Stimulated activated CD8-positive, alpha-beta memory T cell treated with anti-CD3 and anti-CD28 coated beads, Interleukin-4, amount 100 ng/mL, for 1 hour (primary cell): ENCODE data around the gene GJC2.

Experiments
- DNase-seq, 2 donors: peaks; one replicate each; pipeline ENCODE4 v3.0.0-alpha.2; 2020; ENCODE audit warnings: low read depth in 2 of 2, low spot score in 1 of 2

GJC2 gene

DNA sequence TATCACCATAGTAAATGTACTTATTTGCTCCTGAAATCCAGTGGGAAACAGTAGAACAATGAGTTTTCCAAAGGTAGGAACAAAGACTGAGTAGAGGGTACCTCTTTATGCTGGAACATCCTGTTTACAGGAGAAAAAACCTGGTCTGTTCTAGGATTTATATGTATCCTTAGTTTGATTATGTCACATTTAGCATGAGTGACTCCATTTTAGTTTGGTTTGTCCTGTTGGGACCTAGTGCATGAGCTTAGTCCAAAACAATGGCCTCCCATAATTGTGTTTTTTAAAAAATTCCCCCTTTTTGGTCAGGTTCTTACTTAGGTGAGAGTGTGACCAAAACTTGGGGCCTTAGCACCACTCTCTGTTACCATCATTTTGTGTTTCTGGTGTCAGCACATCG lies 37.1 kb upstream of the GJC2 start:
- no peak for DNase-seq

DNA sequence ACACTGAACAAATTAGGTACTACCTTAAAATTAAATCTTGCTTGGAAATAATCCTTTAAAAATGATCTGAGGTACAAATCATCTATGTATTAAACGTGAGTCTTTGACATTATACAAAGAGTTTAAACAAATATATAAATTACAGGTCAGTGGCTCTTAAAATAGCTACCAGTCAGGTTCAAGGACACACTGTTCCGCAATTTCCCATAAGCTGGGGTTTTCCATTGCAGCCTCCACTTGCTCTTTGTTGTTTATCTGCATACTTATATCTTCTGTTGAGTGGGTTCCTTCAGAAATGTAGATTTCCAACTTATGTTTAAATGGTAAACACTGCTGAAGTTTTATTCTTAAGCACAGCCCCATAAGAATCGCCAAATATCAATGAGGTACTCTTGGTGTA lies 34.9 kb upstream of the GJC2 start:
- no peak for DNase-seq

DNA sequence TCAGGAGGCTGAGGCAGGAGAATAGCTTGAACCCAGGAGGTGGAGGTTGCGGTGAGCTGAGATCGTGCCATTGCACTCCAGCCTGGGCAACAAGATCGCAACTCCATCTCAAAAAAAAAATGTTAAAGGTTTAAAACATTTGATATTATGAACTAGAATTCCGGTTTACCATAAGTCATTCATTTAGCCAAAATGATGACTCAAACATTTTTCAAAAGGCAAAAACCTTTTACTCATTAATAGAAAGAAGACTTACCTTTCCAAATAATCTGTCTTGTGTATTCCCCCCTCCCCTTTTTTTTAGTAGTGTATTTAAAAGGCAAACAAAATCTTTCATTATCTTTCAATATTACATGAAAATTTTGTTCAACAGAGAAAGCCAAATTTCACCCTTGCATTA lies 32.4 kb upstream of the GJC2 start:
- no peak for DNase-seq

DNA sequence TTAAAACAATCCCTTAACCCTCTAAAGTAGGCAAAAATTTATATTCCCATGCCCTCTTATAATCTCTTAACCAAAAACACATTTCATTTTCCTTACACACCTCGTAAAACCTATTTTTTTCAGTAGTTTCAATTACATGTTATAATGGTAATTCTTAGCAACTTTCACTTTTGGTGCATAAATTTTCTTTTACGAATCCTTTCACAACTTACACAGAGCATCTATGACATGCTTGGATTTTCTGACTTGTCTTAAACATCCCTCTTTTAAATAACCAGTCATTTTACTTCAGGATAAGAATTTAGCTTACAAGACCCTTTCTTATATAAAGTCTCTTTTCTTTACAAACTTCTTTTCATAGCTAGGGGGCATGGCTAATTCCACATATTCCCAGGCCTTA lies 31.7 kb upstream of the GJC2 start:
- DNase-seq = no peak

DNA sequence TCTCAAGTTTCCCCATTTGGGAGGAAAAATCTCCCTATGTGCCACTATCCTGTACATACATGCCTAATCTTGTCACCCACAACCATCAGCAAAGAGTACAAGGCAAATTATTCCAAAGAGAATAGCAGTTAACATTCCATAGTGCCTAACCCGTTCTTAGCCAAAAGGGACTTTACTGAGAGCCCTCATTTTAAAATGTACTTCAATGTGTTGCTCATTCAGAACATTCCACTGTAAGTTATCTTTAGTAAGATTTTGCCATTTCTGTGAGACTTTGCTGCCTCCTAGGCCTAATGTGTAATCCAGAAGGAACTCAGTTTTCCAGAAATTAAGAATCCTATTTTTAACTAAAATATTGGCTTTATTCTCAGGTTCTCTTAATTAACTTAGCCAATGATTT lies 29.4 kb upstream of the GJC2 start:
- no peak for DNase-seq

DNA sequence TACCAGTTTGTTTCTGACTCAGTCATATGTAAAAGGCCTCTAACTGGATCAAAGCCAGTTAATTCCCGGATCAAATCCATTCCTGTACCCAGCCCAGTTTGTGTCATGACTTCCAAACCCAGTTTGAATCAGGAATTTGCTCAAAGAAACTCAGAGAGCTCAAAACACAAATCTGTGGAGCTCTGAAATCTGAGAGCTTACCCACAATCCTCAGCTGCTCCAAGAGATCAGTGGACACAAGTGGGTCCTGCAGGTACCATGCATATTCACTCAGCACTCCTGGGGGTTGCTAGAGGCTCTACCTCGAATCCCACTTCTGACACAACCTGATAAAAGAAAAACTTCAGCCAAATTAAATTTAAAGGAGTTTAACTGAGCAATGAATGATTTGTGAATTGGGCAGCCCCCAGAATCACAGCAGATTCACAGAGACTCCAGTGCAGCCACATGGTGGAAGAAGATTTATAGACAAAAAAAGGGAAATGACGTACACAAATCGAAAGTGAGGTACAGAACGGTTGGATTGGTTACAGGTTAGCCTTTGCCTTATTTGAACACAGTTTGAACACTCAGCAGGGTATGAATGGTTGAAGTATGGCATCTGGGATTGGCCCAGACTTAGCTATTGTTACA lies 28.8 kb upstream of the GJC2 start:
- DNase-seq = no peak

DNA sequence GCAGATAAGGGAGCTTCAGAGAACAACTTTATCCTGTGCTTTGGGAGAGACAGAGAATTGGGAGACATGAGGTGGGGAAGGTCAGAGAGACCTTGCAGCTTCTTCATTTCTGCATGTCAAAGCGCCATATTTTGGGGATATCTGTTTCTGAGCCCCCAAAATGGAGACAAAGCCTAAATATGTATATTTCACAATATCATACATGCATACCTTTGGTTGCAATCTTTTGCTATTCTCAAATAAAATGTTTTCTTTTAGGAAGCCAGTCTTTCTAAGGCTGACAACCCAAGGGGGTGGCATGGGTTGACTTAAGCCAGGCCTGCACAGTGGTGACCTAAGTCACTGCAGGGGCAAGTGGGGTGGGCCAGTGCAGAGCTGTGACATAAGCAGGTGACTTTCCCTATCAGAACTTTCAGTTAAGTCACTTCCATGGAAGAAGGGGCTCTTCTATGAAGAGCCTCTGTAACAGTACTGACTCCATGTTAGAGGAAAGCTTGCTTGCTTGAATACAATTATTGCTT lies 26.7 kb upstream of the GJC2 start:
- no peak for DNase-seq

DNA sequence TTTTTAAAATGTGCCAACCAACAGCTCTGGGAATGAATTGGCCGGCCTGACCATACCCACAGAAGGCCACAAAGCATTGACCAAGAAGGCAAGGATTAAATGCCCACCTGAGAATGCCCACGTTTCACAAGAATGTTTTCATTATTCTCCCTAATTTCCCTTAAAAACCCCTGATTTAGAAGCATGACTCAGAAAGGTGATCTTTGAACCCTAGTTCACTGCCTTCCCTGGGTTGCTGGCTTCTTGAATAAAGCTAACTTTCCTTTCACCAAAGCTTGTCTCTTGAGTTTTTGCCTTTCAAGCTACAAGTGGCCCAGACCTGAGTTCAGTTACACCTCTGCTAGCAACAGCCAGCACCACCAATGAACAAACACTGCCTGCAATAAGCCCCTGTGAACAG lies 26.2 kb upstream of the GJC2 start:
- DNase-seq = no peak

DNA sequence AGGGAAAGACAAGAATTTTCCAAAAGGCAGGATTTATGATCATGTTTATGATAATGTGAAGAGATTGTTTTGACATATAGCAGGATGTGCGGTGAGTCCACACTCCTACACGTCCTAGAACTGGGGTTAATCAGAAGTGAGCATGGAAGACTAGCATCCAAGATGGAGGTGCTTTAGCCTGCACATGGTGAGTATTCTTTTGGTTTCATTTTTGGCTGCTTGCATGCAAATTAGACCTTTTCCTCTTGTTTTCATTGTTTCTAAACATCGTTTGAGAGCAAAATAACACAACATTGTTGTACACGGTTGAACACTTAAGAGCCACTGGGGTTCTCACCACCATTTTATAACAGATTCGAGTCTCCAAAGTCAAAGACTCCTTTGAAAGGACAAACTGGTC lies 24.5 kb upstream of the GJC2 start:
- no peak for DNase-seq

DNA sequence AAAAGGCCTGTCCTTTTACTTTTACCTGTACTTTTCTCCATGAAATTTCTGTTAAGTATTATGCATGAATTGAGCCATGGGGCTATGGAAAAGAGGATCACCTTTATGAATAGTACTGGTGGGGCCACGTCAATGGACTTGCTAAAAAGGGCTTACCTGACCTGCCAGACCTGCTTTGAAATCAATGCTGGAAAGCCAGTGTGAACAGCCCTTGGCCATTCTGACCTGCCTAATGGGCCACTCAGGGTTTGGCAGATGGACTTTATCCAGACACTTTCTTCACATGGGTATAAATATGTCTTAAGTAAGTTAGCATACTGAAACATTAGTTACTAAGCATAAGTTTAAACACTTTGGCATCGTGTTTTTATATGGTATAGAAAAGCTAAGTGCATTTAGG lies 18.0 kb upstream of the GJC2 start:
- no peak for DNase-seq

DNA sequence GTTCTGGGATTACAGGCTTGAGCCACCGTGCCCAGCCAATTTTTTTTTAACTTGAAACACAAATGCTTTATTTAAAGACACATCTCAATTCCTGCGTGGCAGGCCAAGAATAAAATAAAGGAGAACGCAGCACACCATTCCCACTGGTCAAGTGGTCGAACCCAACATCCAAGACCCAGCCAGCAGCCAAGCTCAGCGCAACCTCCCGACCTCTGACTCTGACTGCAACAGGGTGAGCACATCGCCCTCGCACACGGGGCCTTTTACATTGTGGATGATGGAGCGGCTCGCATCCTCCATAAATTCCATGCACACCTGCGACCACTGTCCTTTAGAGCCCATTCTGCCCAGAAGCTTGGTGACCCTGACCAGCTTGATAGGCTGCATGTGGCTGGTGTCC lies 15.1 kb upstream of the GJC2 start:
- no peak for DNase-seq

DNA sequence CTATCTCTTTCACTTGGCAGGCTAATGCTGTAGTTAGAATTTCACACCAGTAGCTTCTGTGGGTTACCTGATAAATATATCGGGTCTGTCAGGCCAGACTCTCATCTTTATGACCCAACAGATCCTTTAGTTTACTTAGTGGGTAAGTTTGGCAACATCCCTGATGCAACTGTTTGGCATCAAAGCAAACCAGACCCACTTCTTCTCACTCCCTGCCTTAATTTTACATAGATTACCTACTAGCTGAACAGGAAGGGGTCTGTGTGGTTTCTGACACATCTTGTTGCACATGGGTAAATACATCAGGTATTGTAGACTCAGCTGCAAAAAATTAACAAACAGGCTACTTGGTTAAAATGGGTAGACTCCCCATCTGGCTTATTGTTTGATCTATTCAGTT lies 12.8 kb upstream of the GJC2 start:
- no peak for DNase-seq

DNA sequence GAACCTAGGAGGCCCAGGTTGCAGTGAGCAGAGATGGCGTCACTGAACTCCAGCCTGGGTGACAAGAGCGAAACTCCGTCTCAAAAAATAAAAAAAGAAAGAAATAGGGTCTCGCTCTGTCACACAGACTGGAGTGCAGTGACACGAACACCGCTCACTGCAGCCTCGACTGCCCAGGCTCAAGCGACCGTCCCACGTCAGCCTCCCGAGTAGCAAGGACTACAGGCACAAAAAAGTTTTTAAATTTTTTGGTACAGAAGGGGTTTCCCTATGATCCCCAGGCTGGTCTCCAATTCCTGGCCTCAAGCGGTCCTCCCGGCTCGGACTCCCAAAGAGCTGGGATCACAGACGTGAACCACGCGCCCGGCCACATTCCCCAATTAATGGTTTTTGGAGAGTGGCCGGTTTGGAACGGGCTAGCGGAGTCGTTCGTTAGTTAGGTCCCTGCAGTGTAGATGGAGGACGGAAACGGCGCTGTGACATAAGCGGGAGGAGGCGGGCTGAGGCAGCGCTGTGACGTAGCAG lies 10.3 kb upstream of the GJC2 start:
- no peak for DNase-seq

DNA sequence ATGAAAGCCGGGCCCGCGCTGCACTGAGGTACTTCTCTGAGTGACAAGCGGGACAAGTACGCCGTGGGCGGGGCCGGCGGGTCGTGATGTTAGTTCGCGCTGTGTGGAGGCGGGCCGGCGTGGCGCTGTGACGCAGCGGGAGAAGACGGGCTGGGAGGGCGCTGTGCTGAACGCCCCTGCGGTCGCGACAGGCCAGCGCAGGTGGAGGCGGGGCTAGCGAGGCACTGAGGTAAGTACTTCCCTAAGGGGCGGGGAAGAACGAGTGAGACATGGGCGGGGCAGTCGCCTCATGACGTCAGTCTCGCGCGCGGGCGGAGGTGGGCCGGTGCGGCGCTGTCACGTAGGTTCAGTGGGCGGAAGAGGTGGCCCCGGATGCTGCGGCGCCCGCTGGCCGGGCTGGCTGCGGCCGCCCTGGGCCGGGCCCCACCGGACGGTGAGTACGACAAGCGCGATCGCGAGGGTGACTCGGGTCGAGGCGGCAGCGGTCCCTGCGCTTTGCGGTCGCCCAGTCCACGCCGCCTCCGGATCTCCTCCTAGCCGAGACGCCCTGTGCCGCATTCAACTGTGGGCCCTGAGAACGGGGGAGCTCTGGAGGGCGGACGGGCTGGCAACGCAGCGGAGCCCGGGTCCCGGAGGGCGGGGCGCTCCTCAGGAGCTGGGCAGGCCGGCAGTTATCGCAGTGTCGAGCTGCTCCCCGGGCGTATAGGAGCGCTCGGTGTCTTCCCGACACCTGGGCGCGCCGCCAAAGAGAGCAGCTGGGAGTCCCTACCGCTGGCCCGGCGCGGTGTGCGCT lies 9.6 kb upstream of the GJC2 start, which contains the start of gene GUK1:
Gene GUK1 (plus strand): TSS at position 349 of the 793 bp plus-strand sequence. CDS start 24 bp downstream, at position 373.
- DNase-seq = peak; percentile 100

DNA sequence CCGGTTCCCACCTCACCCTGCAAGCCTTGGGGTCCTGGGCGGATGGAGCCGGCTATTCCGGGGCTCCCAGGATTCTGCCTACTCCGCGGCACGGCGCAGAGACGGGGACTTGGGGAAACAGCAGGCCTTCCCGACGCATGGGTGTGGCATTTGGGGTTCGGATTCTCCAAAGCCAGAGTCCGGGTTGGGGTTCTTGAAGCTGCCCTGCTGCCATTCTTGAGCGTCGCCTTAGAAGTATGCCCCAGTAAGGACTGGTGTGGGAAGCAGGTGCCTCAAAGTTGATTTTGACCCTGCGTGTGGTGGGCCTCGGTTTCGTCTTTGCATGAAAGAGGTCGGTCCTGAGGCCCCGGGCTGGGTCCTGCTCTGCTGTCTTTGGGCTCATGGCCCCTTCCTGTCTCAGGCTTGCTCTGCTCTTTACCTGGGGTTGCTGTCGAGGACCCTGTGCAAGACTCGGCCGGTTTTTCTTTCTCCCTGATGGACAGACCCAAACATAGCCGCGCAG lies 9.0 kb upstream of the GJC2 start:
- no peak for DNase-seq

DNA sequence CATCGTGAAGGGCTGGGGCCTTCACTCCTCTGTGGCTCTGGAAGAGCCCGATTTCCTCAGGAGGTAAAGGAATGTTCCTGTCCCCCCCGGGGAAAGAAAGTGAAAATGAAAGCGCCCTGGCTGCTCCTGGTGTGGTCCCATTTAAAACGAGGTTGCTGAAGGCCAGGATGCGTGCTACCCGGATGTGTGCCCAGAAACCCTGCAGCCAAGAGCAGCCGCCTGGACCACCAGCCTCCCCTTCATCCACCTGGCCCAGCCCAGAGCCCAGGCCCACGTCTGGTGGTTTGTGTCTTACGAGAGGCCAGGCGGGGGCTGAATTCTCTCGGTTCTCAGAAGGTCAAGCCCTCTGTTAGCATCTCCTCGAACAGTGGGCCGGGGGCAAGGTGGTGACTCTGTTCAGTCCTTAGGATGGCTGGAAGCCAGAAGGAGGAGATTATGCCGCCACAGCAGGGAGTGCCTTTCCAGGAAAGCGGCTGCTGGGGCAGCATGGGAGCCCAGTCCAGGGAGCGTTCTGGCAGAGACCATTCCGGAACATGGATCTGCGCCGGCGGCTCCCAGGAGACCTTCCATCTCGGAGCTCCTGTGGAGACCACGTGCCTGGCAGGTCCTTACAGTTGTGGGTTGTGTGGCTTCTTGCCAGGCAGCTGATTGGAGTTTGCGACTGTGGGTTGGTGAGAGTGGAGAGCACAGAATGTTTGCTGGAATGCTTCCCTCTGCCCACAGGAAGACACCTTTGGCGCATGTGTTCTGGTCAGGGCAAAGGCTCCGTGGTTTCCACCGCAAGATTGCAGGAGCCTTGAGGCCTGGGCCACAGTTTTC lies 8.3 kb upstream of the GJC2 start:
- DNase-seq = no peak

DNA sequence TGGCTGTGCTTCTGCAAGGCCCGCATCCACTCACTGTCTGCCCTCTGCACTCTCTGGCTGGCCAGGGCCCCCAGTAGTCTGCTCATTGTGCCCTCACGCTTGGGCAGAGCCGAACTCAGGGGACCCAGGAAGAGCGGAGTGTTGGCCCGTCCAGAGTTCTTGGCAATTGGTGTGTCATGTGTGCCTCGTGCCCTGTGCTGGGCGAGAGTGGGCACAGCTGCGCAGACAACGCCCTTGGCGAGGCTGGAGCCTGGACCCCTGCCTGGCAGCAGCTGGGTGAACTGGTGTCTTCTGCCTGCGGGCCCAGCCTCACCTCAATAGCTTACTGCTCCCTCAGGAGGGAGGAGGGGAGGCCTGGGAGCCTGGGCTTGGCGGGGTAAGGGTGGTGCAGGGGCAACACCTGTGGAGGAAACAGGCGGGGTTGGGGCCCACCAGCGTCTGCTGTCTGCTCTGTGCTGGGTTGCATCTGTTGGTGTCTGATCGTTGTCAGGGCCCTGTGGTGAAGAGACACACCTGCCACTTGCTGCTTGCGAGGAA lies 7.5 kb upstream of the GJC2 start:
- no peak for DNase-seq

DNA sequence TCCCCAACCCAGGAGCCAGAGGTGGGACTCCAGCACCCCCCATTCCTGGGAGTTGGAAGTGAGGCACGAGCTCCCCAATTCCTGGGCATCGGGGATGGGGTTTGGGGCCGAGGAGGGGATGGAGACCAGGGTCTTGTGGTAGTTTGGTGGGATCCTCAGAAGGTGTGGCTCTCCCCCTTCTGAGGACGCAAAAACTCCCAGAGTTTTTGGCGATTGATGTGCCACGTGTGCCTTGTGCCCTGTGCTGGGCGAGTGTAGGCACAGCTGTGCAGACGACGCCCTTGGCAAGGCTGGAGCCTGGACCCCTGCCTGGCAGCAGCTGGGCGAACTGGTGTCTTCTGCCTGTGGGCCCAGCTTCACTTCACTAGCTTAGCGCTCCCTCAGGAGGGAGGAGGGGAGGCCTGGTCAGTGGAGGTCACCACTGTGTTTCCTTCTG lies 7.0 kb upstream of the GJC2 start:
- no peak for DNase-seq

DNA sequence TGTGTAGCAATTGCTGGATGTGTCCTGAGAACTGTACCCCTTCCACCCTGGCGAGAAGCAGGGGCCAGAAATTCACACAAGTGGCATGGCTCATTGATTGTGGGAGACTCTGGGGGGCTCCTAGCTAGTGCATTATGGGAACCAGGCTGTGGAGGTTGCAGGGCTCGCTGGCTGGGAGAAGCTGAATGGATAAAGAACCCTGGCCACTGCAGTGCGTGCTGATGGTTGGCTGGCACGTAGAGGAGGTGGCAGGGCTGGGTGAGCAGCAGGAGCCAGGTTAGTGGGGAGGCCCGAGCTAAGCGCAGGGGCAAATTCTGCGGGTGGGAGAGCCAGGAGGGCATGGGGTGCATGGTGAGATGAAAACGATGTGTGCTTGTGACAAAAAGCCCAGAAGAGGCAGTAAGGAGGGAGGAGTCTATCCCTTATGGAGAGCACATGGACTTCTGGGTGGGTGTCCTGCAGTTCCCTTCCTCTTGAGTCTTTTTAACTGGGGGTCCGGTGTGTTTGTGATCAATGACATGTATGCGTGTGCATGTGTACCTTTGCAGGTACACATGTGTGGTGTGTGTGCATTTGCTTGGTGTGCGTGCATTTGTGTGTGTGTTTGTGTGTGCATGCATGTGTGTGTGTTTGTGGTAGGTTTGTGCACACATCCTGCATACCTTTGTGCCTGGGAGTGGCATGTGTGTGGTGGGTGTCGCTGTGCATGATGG lies 6.1 kb upstream of the GJC2 start:
- DNase-seq = no peak

DNA sequence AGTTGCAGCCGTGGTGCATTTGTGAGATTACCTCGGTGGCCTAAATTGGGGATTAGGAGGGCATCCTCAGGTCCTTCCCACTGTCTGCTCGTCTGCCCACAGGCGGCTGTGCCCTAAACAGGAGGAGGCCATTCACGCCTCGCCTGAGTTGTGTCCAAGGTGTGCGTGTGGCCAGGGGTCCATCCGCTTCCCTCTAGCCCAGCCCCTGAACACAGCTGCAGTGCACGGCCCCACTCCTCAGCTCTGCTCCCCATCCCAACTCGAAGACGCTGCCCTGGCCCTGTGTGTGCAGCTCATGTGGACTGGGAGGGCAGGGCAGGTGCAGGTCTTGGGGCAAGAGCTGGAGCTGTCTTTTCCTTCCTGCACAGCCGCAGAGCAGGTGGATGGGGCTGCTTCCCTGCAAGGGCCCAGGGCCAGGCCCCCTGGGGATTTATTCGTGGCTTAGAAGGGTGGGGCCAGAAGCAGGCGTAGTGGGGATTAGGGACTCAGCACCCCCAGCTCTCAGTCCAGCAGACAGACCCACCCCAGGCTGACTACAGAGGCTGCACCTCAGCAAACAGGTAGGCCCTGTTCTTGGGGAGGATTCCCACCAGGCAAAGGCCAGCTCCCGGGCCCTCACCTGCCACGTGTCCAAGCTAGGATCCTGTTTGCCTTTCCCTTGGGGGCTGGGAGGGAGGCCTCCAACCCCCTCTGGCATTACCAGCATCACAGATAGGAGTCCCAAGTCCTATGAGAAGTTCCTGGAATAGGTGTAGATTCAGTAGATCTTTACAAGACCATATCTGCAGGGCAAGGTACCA lies 5.3 kb upstream of the GJC2 start:
- no peak for DNase-seq
